ENCODE data around the gene MCF2L.
A peak's percentile ranks its signal among the peaks of the same experiment; 100 is the strongest.

Gene MCF2L

GRCh38 chr13:112957295-112957677, 11.7 kb upstream of the MCF2L start:
- no peak overlapping the region for H3K4me3 ChIP-seq (ENCODE audit: low read length in 2 of 2)

GRCh38 chr13:112958127-112958989, 10.7 kb upstream of the MCF2L start:
- Histone ChIP-seq H2AK5ac (ENCODE audit: low read depth, low read length) (peak overlapping the region; percentile 16), H2AFZ (ENCODE audit: low read length) (no peak overlapping the region), H3K79me1 (ENCODE audit: low read depth, low read length) (peaks cover 13% of the 10 kb centered on the region), H3K36me3 (replicated peaks in 1 of 2; ENCODE audit: control insufficient read depth in 2 of 2, insufficient read depth in 2 of 2, low read length in 2 of 2) (peaks cover 0 to 2% of the 10 kb centered on the region in 2 donors), H3K9ac (ENCODE audit: low read depth, low read length, poor library complexity) (no peak overlapping the region), H3K4me2 (ENCODE audit: insufficient read depth, low read length, poor library complexity, severe bottlenecking) (no peak overlapping the region), H4K91ac (ENCODE audit: low read depth, low read length, poor library complexity) (no peak overlapping the region), H3K4ac (ENCODE audit: low read length) (peak overlapping the region; percentile 1), H3K9me3 (replicated peaks in 1 of 2; ENCODE audit: control insufficient read depth in 2 of 2, insufficient read depth in 1 of 2, low read depth in 1 of 2, low read length in 2 of 2) (peaks cover 0 to 2% of the 10 kb centered on the region in 2 donors), H3K27me3 (ENCODE audit: control insufficient read depth in 3 of 3, insufficient read depth in 3 of 3, low read depth in 1 of 3, low read length in 3 of 3) (no peaks in the 10 kb centered on the region), H2BK120ac (ENCODE audit: low read depth, low read length) (no peak overlapping the region), H3K14ac (ENCODE audit: low read length) (no peak overlapping the region), H3K27ac (replicated peaks; ENCODE audit: low read length) (no peak overlapping the region), H2BK5ac (ENCODE audit: low read length) (peak overlapping the region; percentile 0), H3K4me1 (ENCODE audit: control insufficient read depth in 2 of 2, insufficient read depth in 1 of 2, low read depth in 1 of 2, low read length in 2 of 2) (peaks cover 38 to 49% of the 10 kb centered on the region in 2 donors), H2BK15ac (ENCODE audit: low read length) (no peak overlapping the region), H3K4me3 (ENCODE audit: low read length in 2 of 2) (no peak overlapping the region), H4K8ac (ENCODE audit: low read depth, low read length) (no peak overlapping the region), H2BK12ac (ENCODE audit: low read length) (peak overlapping the region; percentile 47), H3K18ac (ENCODE audit: low read length) (peak overlapping the region; percentile 44), H3K23ac (ENCODE audit: low read depth, low read length, poor library complexity) (peak overlapping the region; percentile 26)
- no peak for DNase-seq (ENCODE audit: low spot score)
- WGBS, 2 donors (ENCODE audit: extremely low coverage in 2 of 2, insufficient read length in 2 of 2, insufficient replicate concordance in 1 of 2), result no CpG with 5 or more reads among the region's 29 CpGs

More at GRCh38 chr13:112957295-112957677, 11.7 kb upstream of the MCF2L start:
- Histone ChIP-seq H2AK5ac (ENCODE audit: low read depth, low read length) (no peak overlapping the region), H3K4me1 (ENCODE audit: control insufficient read depth in 2 of 2, insufficient read depth in 1 of 2, low read depth in 1 of 2, low read length in 2 of 2) (peaks cover 45 to 58% of the 10 kb centered on the region in 2 donors), H3K27me3 (ENCODE audit: control insufficient read depth in 3 of 3, insufficient read depth in 3 of 3, low read depth in 1 of 3, low read length in 3 of 3) (no peaks in the 10 kb centered on the region), H4K91ac (ENCODE audit: low read depth, low read length, poor library complexity) (no peak overlapping the region), H3K9ac (ENCODE audit: low read depth, low read length, poor library complexity) (peak overlapping the region; percentile 38), H3K9me3 (replicated peaks in 1 of 2; ENCODE audit: control insufficient read depth in 2 of 2, insufficient read depth in 1 of 2, low read depth in 1 of 2, low read length in 2 of 2) (peaks cover 0 to 2% of the 10 kb centered on the region in 2 donors), H3K79me1 (ENCODE audit: low read depth, low read length) (peaks cover 13% of the 10 kb centered on the region), H2BK15ac (ENCODE audit: low read length) (no peak overlapping the region), H3K36me3 (replicated peaks in 1 of 2; ENCODE audit: control insufficient read depth in 2 of 2, insufficient read depth in 2 of 2, low read length in 2 of 2) (peaks cover 0 to 2% of the 10 kb centered on the region in 2 donors), H4K8ac (ENCODE audit: low read depth, low read length) (no peak overlapping the region), H3K4ac (ENCODE audit: low read length) (no peak overlapping the region), H2BK120ac (ENCODE audit: low read depth, low read length) (no peak overlapping the region), H2BK12ac (ENCODE audit: low read length) (no peak overlapping the region), H2BK5ac (ENCODE audit: low read length) (no peak overlapping the region), H3K27ac (replicated peaks; ENCODE audit: low read length) (peak overlapping the region; percentile 71), H3K23ac (ENCODE audit: low read depth, low read length, poor library complexity) (no peak overlapping the region), H3K18ac (ENCODE audit: low read length) (peak overlapping the region; percentile 31), H2AFZ (ENCODE audit: low read length) (no peak overlapping the region), H3K14ac (ENCODE audit: low read length) (no peak overlapping the region), H3K4me2 (ENCODE audit: insufficient read depth, low read length, poor library complexity, severe bottlenecking) (peak overlapping the region; percentile 43)
- WGBS, 2 donors (ENCODE audit: extremely low coverage in 2 of 2, insufficient read length in 2 of 2, insufficient replicate concordance in 1 of 2), result no CpG with 5 or more reads among the region's 12 CpGs
- DNase-seq (ENCODE audit: low spot score), result no peak

GRCh38 chr13:112959206-112959605, 9.8 kb upstream of the MCF2L start:
- no peak overlapping the region for H3K18ac ChIP-seq (ENCODE audit: low read length)
- no peak for DNase-seq (ENCODE audit: low spot score)
- H4K8ac ChIP-seq (ENCODE audit: low read depth, low read length), result no peak overlapping the region
- WGBS, 2 donors (ENCODE audit: extremely low coverage in 2 of 2, insufficient read length in 2 of 2, insufficient replicate concordance in 1 of 2), result no CpG with 5 or more reads among the region's 11 CpGs
- no peak overlapping the region for H3K23ac ChIP-seq (ENCODE audit: low read depth, low read length, poor library complexity)
- no peak overlapping the region for H3K4me2 ChIP-seq (ENCODE audit: insufficient read depth, low read length, poor library complexity, severe bottlenecking)
- H4K91ac ChIP-seq (ENCODE audit: low read depth, low read length, poor library complexity), result no peak overlapping the region
- H3K9me3 ChIP-seq (replicated peaks in 1 of 2; ENCODE audit: control insufficient read depth in 2 of 2, insufficient read depth in 1 of 2, low read depth in 1 of 2, low read length in 2 of 2), result peaks cover 0 to 2% of the 10 kb centered on the region in 2 donors
- H3K4ac ChIP-seq (ENCODE audit: low read length), result no peak overlapping the region
- no peak overlapping the region for H3K14ac ChIP-seq (ENCODE audit: low read length)
- no peak overlapping the region for H3K27ac ChIP-seq (replicated peaks; ENCODE audit: low read length)
- no peak overlapping the region for H2BK12ac ChIP-seq (ENCODE audit: low read length)
- peaks cover 11% of the 10 kb centered on the region for H3K79me1 ChIP-seq (ENCODE audit: low read depth, low read length)
- no peak overlapping the region for H2BK120ac ChIP-seq (ENCODE audit: low read depth, low read length)
- no peak overlapping the region for H3K4me3 ChIP-seq (ENCODE audit: low read length in 2 of 2)
- H3K36me3 ChIP-seq (replicated peaks in 1 of 2; ENCODE audit: control insufficient read depth in 2 of 2, insufficient read depth in 2 of 2, low read length in 2 of 2), result peaks cover 0 to 2% of the 10 kb centered on the region in 2 donors
- no peak overlapping the region for H3K9ac ChIP-seq (ENCODE audit: low read depth, low read length, poor library complexity)
- H3K4me1 ChIP-seq (ENCODE audit: control insufficient read depth in 2 of 2, insufficient read depth in 1 of 2, low read depth in 1 of 2, low read length in 2 of 2), result peaks cover 30 to 41% of the 10 kb centered on the region in 2 donors
- H3K27me3 ChIP-seq (ENCODE audit: control insufficient read depth in 3 of 3, insufficient read depth in 3 of 3, low read depth in 1 of 3, low read length in 3 of 3), result no peaks in the 10 kb centered on the region
- H2BK15ac ChIP-seq (ENCODE audit: low read length), result no peak overlapping the region
- no peak overlapping the region for H2AFZ ChIP-seq (ENCODE audit: low read length)
- no peak overlapping the region for H2AK5ac ChIP-seq (ENCODE audit: low read depth, low read length)
- no peak overlapping the region for H2BK5ac ChIP-seq (ENCODE audit: low read length)

DNA sequence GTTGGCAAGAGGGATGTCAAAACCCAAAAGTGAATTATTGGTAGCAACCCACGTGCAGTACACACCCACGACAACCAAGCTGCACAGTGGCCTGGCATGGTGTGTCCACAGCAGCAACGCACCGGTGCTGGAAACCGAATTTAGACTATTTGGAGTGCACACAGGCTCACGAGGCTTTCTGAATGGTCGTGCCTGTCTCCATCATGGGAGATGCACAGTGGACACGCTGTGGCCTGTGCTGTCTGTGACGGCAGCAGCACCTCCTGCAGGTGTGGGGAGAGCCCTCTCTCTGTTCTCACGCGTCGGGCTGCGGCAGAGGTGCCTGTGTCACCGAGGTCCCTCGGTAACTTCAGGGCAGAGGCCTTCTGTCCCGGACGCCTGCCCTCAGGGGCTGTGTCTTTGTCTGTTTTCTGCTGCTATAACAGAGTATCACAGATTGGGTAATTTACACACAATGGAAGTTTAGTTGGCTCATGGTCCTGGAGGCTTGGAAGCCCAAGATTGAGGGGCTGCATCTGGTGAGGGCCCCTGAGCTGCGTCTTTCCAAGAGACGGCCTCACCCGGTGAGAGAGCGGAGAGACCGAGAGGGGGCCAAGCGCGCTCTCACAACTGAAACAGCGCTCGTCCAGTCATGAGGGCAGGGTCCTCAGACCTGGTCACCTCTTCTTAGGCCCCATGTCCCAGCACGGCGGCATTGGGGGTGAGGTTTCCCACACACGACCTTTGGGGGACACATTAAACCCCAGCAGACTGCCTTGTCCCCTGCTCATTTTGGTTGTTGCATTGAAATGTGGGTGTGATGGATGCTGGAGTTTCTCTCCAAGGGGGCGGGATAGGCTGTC, 9.1 kb upstream of the MCF2L start:
- peaks cover 28 to 36% of the 10 kb centered on the region in 2 donors for H3K4me1 ChIP-seq (ENCODE audit: control insufficient read depth in 2 of 2, insufficient read depth in 1 of 2, low read depth in 1 of 2, low read length in 2 of 2)
- H2BK120ac ChIP-seq (ENCODE audit: low read depth, low read length), result no peak overlapping the region
- H3K4ac ChIP-seq (ENCODE audit: low read length), result no peak overlapping the region
- H3K79me1 ChIP-seq (ENCODE audit: low read depth, low read length), result peaks cover 11% of the 10 kb centered on the region
- H2BK5ac ChIP-seq (ENCODE audit: low read length), result peak overlapping the region; percentile 31
- H3K4me2 ChIP-seq (ENCODE audit: insufficient read depth, low read length, poor library complexity, severe bottlenecking), result no peak overlapping the region
- H3K9me3 ChIP-seq (replicated peaks in 1 of 2; ENCODE audit: control insufficient read depth in 2 of 2, insufficient read depth in 1 of 2, low read depth in 1 of 2, low read length in 2 of 2), result peaks cover 0 to 2% of the 10 kb centered on the region in 2 donors
- H3K27ac ChIP-seq (replicated peaks; ENCODE audit: low read length), result no peak overlapping the region
- H3K36me3 ChIP-seq (replicated peaks in 1 of 2; ENCODE audit: control insufficient read depth in 2 of 2, insufficient read depth in 2 of 2, low read length in 2 of 2), result peaks cover 0 to 2% of the 10 kb centered on the region in 2 donors
- no CpG with 5 or more reads among the region's 30 CpGs for WGBS, 2 donors (ENCODE audit: extremely low coverage in 2 of 2, insufficient read length in 2 of 2, insufficient replicate concordance in 1 of 2)
- no peak overlapping the region for H4K91ac ChIP-seq (ENCODE audit: low read depth, low read length, poor library complexity)
- peak overlapping the region; percentile 65 for H3K9ac ChIP-seq (ENCODE audit: low read depth, low read length, poor library complexity)
- peak overlapping the region; percentile 55 for H3K18ac ChIP-seq (ENCODE audit: low read length)
- H2AFZ ChIP-seq (ENCODE audit: low read length), result no peak overlapping the region
- no peak overlapping the region for H3K23ac ChIP-seq (ENCODE audit: low read depth, low read length, poor library complexity)
- no peak overlapping the region for H3K14ac ChIP-seq (ENCODE audit: low read length)
- no peak overlapping the region for H2AK5ac ChIP-seq (ENCODE audit: low read depth, low read length)
- no peak overlapping the region for H4K8ac ChIP-seq (ENCODE audit: low read depth, low read length)
- no peak overlapping the region for H2BK15ac ChIP-seq (ENCODE audit: low read length)
- DNase-seq (ENCODE audit: low spot score), result no peak
- H2BK12ac ChIP-seq (ENCODE audit: low read length), result no peak overlapping the region
- H3K4me3 ChIP-seq (ENCODE audit: low read length in 2 of 2), result no peak overlapping the region
- no peaks in the 10 kb centered on the region for H3K27me3 ChIP-seq (ENCODE audit: control insufficient read depth in 3 of 3, insufficient read depth in 3 of 3, low read depth in 1 of 3, low read length in 3 of 3)

Data from neuronal stem cell (in vitro differentiated cells).